NCI-H748 (cell line): ENCODE data around the gene HMGB4.

Source experiments
- DNase-seq: peaks from one replicate; lab custom pipeline; 2025; ENCODE audit not compliant: unreplicated experiment; lab: John Stamatoyannopoulos, UW

Gene HMGB4

GRCh38 chr1:33897092-33897725 lies 33.3 kb downstream of the HMGB4 start:
- DNase-seq = no peak

- no peak for DNase-seq
These were observed 34.5 kb downstream of the HMGB4 start for GRCh38 chr1:33898406-33898805.

- DNase-seq = no peak
These were observed 35.0 kb downstream of the HMGB4 start for GRCh38 chr1:33898881-33899280.

- no peak for DNase-seq
These were observed 35.9 kb downstream of the HMGB4 start for GRCh38 chr1:33899746-33900145.

- DNase-seq = no peak
These were observed 38.8 kb downstream of the HMGB4 start for GRCh38 chr1:33902486-33903209.

DNA sequence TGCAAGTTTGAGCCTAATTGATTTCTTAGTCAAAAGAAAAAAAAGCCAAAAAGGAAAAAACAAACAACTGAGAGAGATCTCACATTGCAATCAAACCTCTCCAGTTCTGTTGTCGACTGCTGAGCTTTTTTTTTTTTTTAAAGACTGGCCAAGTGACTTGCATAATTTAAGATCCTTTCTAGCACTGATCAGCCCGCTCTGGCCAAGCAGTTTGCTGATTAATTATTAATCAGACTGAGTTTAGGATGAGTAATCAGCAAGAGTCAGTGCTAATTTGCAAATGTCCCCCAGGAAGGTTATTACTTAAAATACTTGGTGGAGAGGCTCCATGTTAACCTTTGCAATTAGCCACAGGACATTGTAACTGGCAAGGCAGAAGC lies 39.3 kb downstream of the HMGB4 start:
- no peak for DNase-seq

DNA sequence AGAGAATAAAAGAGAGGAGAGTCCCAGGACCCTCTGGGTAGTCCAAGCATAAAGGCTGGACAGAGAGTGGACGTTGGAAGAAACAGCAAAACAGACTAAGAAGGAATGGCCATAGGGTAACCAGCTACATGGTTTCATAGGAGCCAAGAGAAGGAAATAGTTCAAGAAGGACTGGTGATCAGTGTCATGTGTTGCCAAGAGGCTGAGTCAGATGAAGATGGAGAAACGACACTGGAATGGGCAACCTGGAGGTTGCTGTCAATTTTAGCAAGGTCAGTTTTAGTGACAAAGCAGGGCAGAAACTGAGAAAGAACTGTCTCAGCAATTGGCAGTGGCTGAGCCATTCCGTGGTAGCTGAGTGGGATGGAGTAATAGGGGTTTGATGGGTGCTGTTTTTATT lies 41.4 kb downstream of the HMGB4 start:
- no peak for DNase-seq

DNA sequence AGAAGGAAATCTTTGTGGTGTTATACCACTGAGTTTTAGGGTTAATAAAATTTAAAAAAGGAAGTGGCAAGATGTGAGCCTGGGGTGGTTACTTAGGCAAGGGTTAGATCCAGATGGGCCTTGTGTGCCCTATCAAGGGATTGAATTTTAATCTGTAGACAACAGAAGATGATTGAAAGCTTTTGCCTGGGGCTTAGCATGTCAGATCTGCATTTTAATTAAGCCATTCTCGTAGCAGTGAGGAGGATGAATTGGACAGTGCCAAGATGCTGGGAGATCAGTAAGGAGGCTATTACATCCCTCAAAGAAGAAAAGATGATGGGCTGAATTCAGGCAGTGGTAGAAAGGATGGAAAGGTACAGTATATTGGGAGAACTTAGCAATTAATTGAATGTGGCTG lies 42.3 kb downstream of the HMGB4 start:
- DNase-seq = no peak

GRCh38 chr1:33908324-33908956 lies 44.6 kb downstream of the HMGB4 start:
- DNase-seq = no peak
